HepG2 (cell line): ENCODE measurements around the gene CSTPP1. TPM values are rescaled to one million over a fixed set of nuclear protein-coding genes. Genes with fewer than 3 reads are reported as not detected.

ENCODE experiments used
- ARID4A ChIP-seq: sonication (generic); formaldehyde crosslinking; IDR thresholded peaks from 2 replicates; pipeline ENCODE4 v1.5.0; 2020; ENCODE audit warnings: mild to moderate bottlenecking, missing genetic modification reagents, borderline replicate concordance
- DRAP1 ChIP-seq: IDR thresholded peaks from 2 replicates; pipeline ENCODE4 v1.6.1; 2016; ENCODE audit warnings: missing genetic modification reagents, missing compliant biosample characterization
- FOXK2 ChIP-seq: fragments of 450-650 bp; IDR thresholded peaks from 2 replicates; pipeline ENCODE4 v1.6.1; 2016
- GTF3A ChIP-seq: sonication (generic); formaldehyde crosslinking; conservative IDR thresholded peaks from 2 replicates; pipeline ENCODE4 v1.4.0; 2020; ENCODE audit warnings: mild to moderate bottlenecking, missing genetic modification reagents
- IKZF1 ChIP-seq: fragments of 450-650 bp; IDR thresholded peaks from 2 replicates; pipeline ENCODE4 v1.7.1; 2016
- NFYC ChIP-seq: IDR thresholded peaks from 2 replicates; pipeline ENCODE4 v1.6.1; 2016; ENCODE audit warnings: missing genetic modification reagents, missing compliant biosample characterization
- PAX8 ChIP-seq: sonication (generic); formaldehyde crosslinking; IDR thresholded peaks from 2 replicates; pipeline ENCODE4 v1.8.0; 2022; ENCODE audit warnings: mild to moderate bottlenecking, missing genetic modification reagents, borderline replicate concordance
- POLR2G ChIP-seq: fragments of 200-400 bp; formaldehyde crosslinking; IDR thresholded peaks from 2 replicates; pipeline ENCODE4 v1.6.1; 2018; ENCODE audit warnings: mild to moderate bottlenecking, low read depth, low read length, moderate library complexity
- RBM39 ChIP-seq: fragments of 200-400 bp; formaldehyde crosslinking; IDR thresholded peaks from one replicate; pipeline ENCODE4 v1.6.1; 2018; ENCODE audit warnings: antibody characterized with exemption, mild to moderate bottlenecking, low read depth, low read length; ENCODE audit not compliant: poor library complexity, severe bottlenecking
- SKI ChIP-seq: fragments of 450-650 bp; IDR thresholded peaks from one replicate; pipeline ENCODE4 v1.6.1; 2018; ENCODE audit warnings: mild to moderate bottlenecking; ENCODE audit not compliant: partially characterized antibody
- TFDP2 ChIP-seq: sonication (generic); formaldehyde crosslinking; IDR thresholded peaks from 2 replicates; pipeline ENCODE4 v1.4.0; 2020; ENCODE audit warnings: missing genetic modification reagents
- ZBTB10 ChIP-seq: sonication (generic); formaldehyde crosslinking; IDR thresholded peaks from 2 replicates; pipeline ENCODE4 v1.4.0; 2020; ENCODE audit warnings: missing genetic modification reagents, borderline replicate concordance
- ZBTB8A ChIP-seq: sonication (generic); formaldehyde crosslinking; IDR thresholded peaks from 2 replicates; pipeline ENCODE4 v1.4.0; 2020; ENCODE audit warnings: mild to moderate bottlenecking, low read depth, missing genetic modification reagents, borderline replicate concordance
- ZFYVE20 ChIP-seq: sonication (generic); formaldehyde crosslinking; IDR thresholded peaks from 2 replicates; pipeline ENCODE4 v1.8.0; 2023; ENCODE audit warnings: low read depth, mild to moderate bottlenecking, moderate library complexity, missing genetic modification reagents, borderline replicate concordance
- ZNF547 ChIP-seq: sonication (generic); formaldehyde crosslinking; IDR thresholded peaks from 2 replicates; pipeline ENCODE4 v1.5.1; 2020; ENCODE audit warnings: mild to moderate bottlenecking, missing genetic modification reagents
- ZNF572 ChIP-seq: sonication (generic); formaldehyde crosslinking; IDR thresholded peaks from 2 replicates; pipeline ENCODE4 v1.5.1; 2020; ENCODE audit warnings: mild to moderate bottlenecking, missing genetic modification reagents
- polyA plus RNA-seq, 8 experiments: library from polyadenylated mRNA; depleted of rRNA in 3 of 8; stranded (reverse) in 7 of 8; unstranded in 1 of 8; fragments of >200 nt; fragmentation: Illumina TruSeq in 4 of 8; extraction: Trizol in 4 of 8; gene quantifications; 2 replicates each; pipeline versions ENCODE4 v1.2.1 to v1.2.3, GENCODE V29; 2011 to 2016; ENCODE audit warnings: low read depth in 4 of 8, missing spikeins in 1 of 8, mixed read lengths in 1 of 8; ENCODE audit not compliant: insufficient read depth in 1 of 8
- total RNA-seq, 5 experiments: library from RNA; depleted of rRNA; stranded (reverse); fragments of >200 nt; fragmentation: Illumina TruSeq; extraction: Trizol; gene quantifications; 2 replicates each; pipeline ENCODE4 v1.2.3, GENCODE V29; 2016; ENCODE audit warnings: low read depth in 1 of 5

The CSTPP1 gene
- total and polyA plus RNA-seq, 2 of the 13 experiments (the other 11 are each of a cell fraction or from before 2014, with no cell fraction given) = 12.3 to 14.6 TPM

GRCh38 chr11:47176328-47177228 is 240.0 kb downstream of the CSTPP1 start, which contains the start of gene ARFGAP2 (continued):
- TF ChIP-seq ZBTB8A (CRISPR knock-in tag) (0 out of 2 replicates have a peak, but pooled peaks have one; percentile 70), POLR2G (peak; percentile 95), GTF3A (CRISPR knock-in tag) (0 out of 2 replicates have a peak, but pooled peaks have one; percentile 68), FOXK2 (no peak), RBM39 (peak; percentile 60), ZFYVE20 (CRISPR knock-in tag) (peak; percentile 68; the same call in 1 of the 2 replicates), ZNF572 (peak; percentile 91; the same call in 1 of the 2 replicates), ZNF547 (CRISPR knock-in tag) (no peak), TFDP2 (CRISPR knock-in tag) (peak; percentile 64; the same call in 1 of the 2 replicates), IKZF1 (no peak), ZBTB10 (CRISPR knock-in tag) (0 out of 2 replicates have a peak, but pooled peaks have one; percentile 33), NFYC (CRISPR knock-in tag) (peak; percentile 85), PAX8 (peak; percentile 84; the same call in 1 of the 2 replicates), DRAP1 (CRISPR knock-in tag) (peak; percentile 57; the same call in 1 of the 2 replicates), ARID4A (peak; percentile 71; the same call in 1 of the 2 replicates), SKI (peak; percentile 18)
